Adrenal gland (tissue), 5 donors: ENCODE measurements around the gene GBA2.

Experiments used
- CTCF ChIP-seq, 6 experiments: fragments of 450-650 bp in 4 of 6; fragments of 200-600 bp in 2 of 6; sonication (generic) in 1 of 6; IDR thresholded peaks; 1 replicate in 5 of 6; 2 replicates in 1 of 6; pipeline versions ENCODE4 v1.5.1 to v1.8.0; 2016 to 2021; ENCODE audit warnings: antibody characterized with exemption in 6 of 6, mild to moderate bottlenecking in 2 of 6, moderate library complexity in 1 of 6
- POLR2A ChIP-seq, 2 donors: fragments of 450-650 bp; IDR thresholded peaks; one replicate each; pipeline ENCODE4 v1.6.1; 2017; ENCODE audit warnings: antibody characterized with exemption in 2 of 2, mild to moderate bottlenecking in 2 of 2, moderate library complexity in 1 of 2
- donor health status: DM: no; HTN: no; CAD: no.

GRCh38 chr9:35749515-35750255 is 657 bp upstream of the GBA2 start:
- TF ChIP-seq CTCF (IDR thresholded peaks at IDR 0.05) (no peak), POLR2A (IDR thresholded peaks at IDR 0.05) (peak in 1 of 2 donors; percentile 5)
